ENCODE measurements around the gene GTF2H1.

The GTF2H1 gene

GRCh38 chr11:18332302-18332701 is 9.9 kb downstream of the GTF2H1 start:
- H3F3A ChIP-seq (ENCODE audit: low read depth): 0 out of 2 replicates have a peak, but pooled peaks cover 2% of the 10 kb centered on the region
- H3K9ac ChIP-seq (ENCODE audit: low read depth, low read length, poor library complexity, severe bottlenecking): peak overlapping the region; percentile 23
- no peak overlapping the region for H2AFZ ChIP-seq (ENCODE audit: low read length)
- TF ChIP-seq CTCF (conservative IDR thresholded peaks at IDR 0.05; ENCODE audit: low read length) (no peak), EZH2phosphoT487 (IDR thresholded peaks at IDR 0.05; ENCODE audit: borderline replicate concordance) (no peak)
- H3K9me3 ChIP-seq (ENCODE audit: insufficient read depth, low read depth, low read length): no peaks in the 10 kb centered on the region
- peaks cover 9% of the 10 kb centered on the region for H4K20me1 ChIP-seq (ENCODE audit: insufficient read depth, low read length, poor library complexity, severe bottlenecking)
- H3K79me2 ChIP-seq (ENCODE audit: insufficient read depth, low read length): peaks cover 44% of the 10 kb centered on the region
- H3K9me2 ChIP-seq (replicated peaks; ENCODE audit: low read depth, low read length): no peaks in the 10 kb centered on the region
- H3K27me3 ChIP-seq (ENCODE audit: insufficient read depth, low read length, poor library complexity, severe bottlenecking): no peaks in the 10 kb centered on the region
- peaks cover 25% of the 10 kb centered on the region for H3K4me1 ChIP-seq (ENCODE audit: insufficient read depth, low read length, poor library complexity, severe bottlenecking)
- peaks cover 50% of the 10 kb centered on the region for H3K36me3 ChIP-seq (ENCODE audit: insufficient read depth, low read length)
- H3K4me3 ChIP-seq (ENCODE audit: low read length, poor library complexity, severe bottlenecking): no peak overlapping the region
- H3K4me2 ChIP-seq (ENCODE audit: low read depth, low read length, poor library complexity, severe bottlenecking): peak overlapping the region; percentile 34

GRCh38 chr11:18332891-18333290 is 10.5 kb downstream of the GTF2H1 start:
- no peak overlapping the region for H3K4me2 ChIP-seq (ENCODE audit: low read depth, low read length, poor library complexity, severe bottlenecking)
- no peak overlapping the region for H3K4me3 ChIP-seq (ENCODE audit: low read length, poor library complexity, severe bottlenecking)
- H3K36me3 ChIP-seq (ENCODE audit: insufficient read depth, low read length): peaks cover 54% of the 10 kb centered on the region
- peaks cover 38% of the 10 kb centered on the region for H3K79me2 ChIP-seq (ENCODE audit: insufficient read depth, low read length)
- H3K4me1 ChIP-seq (ENCODE audit: insufficient read depth, low read length, poor library complexity, severe bottlenecking): peaks cover 25% of the 10 kb centered on the region
- H3K27me3 ChIP-seq (ENCODE audit: insufficient read depth, low read length, poor library complexity, severe bottlenecking): no peaks in the 10 kb centered on the region
- H3K9me3 ChIP-seq (ENCODE audit: insufficient read depth, low read depth, low read length): no peaks in the 10 kb centered on the region
- no peaks in the 10 kb centered on the region for H3K9me2 ChIP-seq (replicated peaks; ENCODE audit: low read depth, low read length)
- peaks cover 9% of the 10 kb centered on the region for H4K20me1 ChIP-seq (ENCODE audit: insufficient read depth, low read length, poor library complexity, severe bottlenecking)
- H3F3A ChIP-seq (ENCODE audit: low read depth): 0 out of 2 replicates have a peak, but pooled peaks cover 2% of the 10 kb centered on the region
- TF ChIP-seq EZH2phosphoT487 (IDR thresholded peaks at IDR 0.05; ENCODE audit: borderline replicate concordance) (no peak), CTCF (conservative IDR thresholded peaks at IDR 0.05; ENCODE audit: low read length) (no peak)
- H3K9ac ChIP-seq (ENCODE audit: low read depth, low read length, poor library complexity, severe bottlenecking): no peak overlapping the region
- H2AFZ ChIP-seq (ENCODE audit: low read length): no peak overlapping the region

- no peaks in the 10 kb centered on the region for H4K20me1 ChIP-seq (ENCODE audit: insufficient read depth, low read length, poor library complexity, severe bottlenecking)
- H3K27me3 ChIP-seq (ENCODE audit: insufficient read depth, low read length, poor library complexity, severe bottlenecking): no peaks in the 10 kb centered on the region
- no peaks in the 10 kb centered on the region for H3K4me1 ChIP-seq (ENCODE audit: insufficient read depth, low read length, poor library complexity, severe bottlenecking)
- H3K36me3 ChIP-seq (ENCODE audit: insufficient read depth, low read length): peaks cover 27% of the 10 kb centered on the region; the same call in 1 of the 2 replicates
- no peak overlapping the region for H3K4me3 ChIP-seq (ENCODE audit: low read length, poor library complexity, severe bottlenecking)
- H3K9ac ChIP-seq (ENCODE audit: low read depth, low read length, poor library complexity, severe bottlenecking): no peak overlapping the region
- H2AFZ ChIP-seq (ENCODE audit: low read length): no peak overlapping the region
- no peak overlapping the region for H3K4me2 ChIP-seq (ENCODE audit: low read depth, low read length, poor library complexity, severe bottlenecking)
- TF ChIP-seq EZH2phosphoT487 (IDR thresholded peaks at IDR 0.05; ENCODE audit: borderline replicate concordance): no peak
- TF ChIP-seq CTCF (conservative IDR thresholded peaks at IDR 0.05; ENCODE audit: low read length): no peak
- no peaks in the 10 kb centered on the region for H3K9me3 ChIP-seq (ENCODE audit: insufficient read depth, low read depth, low read length)
- H3K79me2 ChIP-seq (ENCODE audit: insufficient read depth, low read length): no peaks in the 10 kb centered on the region
- H3K9me2 ChIP-seq (replicated peaks; ENCODE audit: low read depth, low read length): no peaks in the 10 kb centered on the region
- no peaks in the 10 kb centered on the region for H3F3A ChIP-seq (ENCODE audit: low read depth)
Measured at GRCh38 chr11:18347471-18348125, 25.2 kb downstream of the GTF2H1 start.
